Adrenal gland (tissue), 12 donors: ENCODE measurements around the gene IL3. TPM values are rescaled to one million over a fixed set of nuclear protein-coding genes. Genes with fewer than 3 reads are reported as not detected.

Source experiments
- DNase-seq, 7 donors: peaks; one replicate each; pipeline ENCODE4 v3.0.0-alpha.2; 2019 to 2020
- H3K27ac ChIP-seq, 5 donors: fragments of 200-600 bp; sonication (generic) in 4 of 5; 1 replicate in 3 of 5; 2 replicates in 2 of 5; pipeline versions ENCODE4 v1.5.1 to v1.8.0; 2016 to 2020; ENCODE audit warnings: mild to moderate bottlenecking in 1 of 5
- H3K27me3 ChIP-seq: fragments of 200-600 bp; 2 replicates; pipeline ENCODE4 v1.8.0; 2021
- H3K36me3 ChIP-seq, 2 donors: fragments of 200-600 bp; replicated peaks in 1 of 2; 1 replicate in 1 of 2; 2 replicates in 1 of 2; pipeline versions ENCODE4 v1.5.1 to v1.8.0; 2018 to 2022
- H3K4me1 ChIP-seq, 2 donors: fragments of 200-600 bp; replicated peaks in 1 of 2; 1 replicate in 1 of 2; 2 replicates in 1 of 2; pipeline versions ENCODE4 v1.5.1 to v1.8.0; 2018 to 2021
- H3K4me3 ChIP-seq, 4 donors: fragments of 200-600 bp; sonication (generic) in 3 of 4; one replicate each; pipeline ENCODE4 v1.5.1; 2016 to 2018
- H3K9me3 ChIP-seq, 3 donors: fragments of 200-600 bp; sonication (generic) in 1 of 3; replicated peaks in 1 of 3; 1 replicate in 2 of 3; 2 replicates in 1 of 3; pipeline versions ENCODE4 v1.5.1 to v1.8.0; 2016 to 2021
- CTCF ChIP-seq, 6 experiments: fragments of 450-650 bp in 4 of 6; fragments of 200-600 bp in 2 of 6; sonication (generic) in 1 of 6; IDR thresholded peaks; 1 replicate in 5 of 6; 2 replicates in 1 of 6; pipeline versions ENCODE4 v1.5.1 to v1.8.0; 2016 to 2021; ENCODE audit warnings: antibody characterized with exemption in 6 of 6, mild to moderate bottlenecking in 2 of 6, moderate library complexity in 1 of 6
- POLR2A ChIP-seq, 2 donors: fragments of 450-650 bp; IDR thresholded peaks; one replicate each; pipeline ENCODE4 v1.6.1; 2017; ENCODE audit warnings: antibody characterized with exemption in 2 of 2, mild to moderate bottlenecking in 2 of 2, moderate library complexity in 1 of 2
- WGBS, 4 donors: extraction: QIAGEN DNeasy Blood & Tissue Kit in 2 of 4; methylation state at CpG; one replicate each; pipeline versions ENCODE4 v1.1.5 to v1.1.7; 2013 to 2017; 5-methylcytosine and 5-hydroxymethylcytosine counted together
- intact Hi-C, 2 donors: fragments of 100-400 bp; cut with DNase I; formaldehyde crosslinking; loops; one replicate each; pipeline versions ENCODE4 v1.14.1 to v1.15.0; 2022 to 2023
- polyA plus RNA-seq, 3 donors: library from polyadenylated mRNA; stranded (reverse); fragments of 200-250 nt in 2 of 3; fragments of 350-450 nt in 1 of 3; fragmentation: Illumina TruSeq in 1 of 3; extraction: RNeasy Lipid Tissue Mini Kit (QIAGEN cat#74804) in 1 of 3; gene quantifications; one replicate each; pipeline ENCODE4 v1.2.3, GENCODE V29; 2013 to 2014
- total RNA-seq, 9 donors: library from RNA; depleted of rRNA in 4 of 9; stranded (reverse); fragments of >200 nt in 4 of 9; fragments of 120-200 nt in 1 of 9; fragmentation: NEBNext Ultra II Directional in 1 of 9; extraction: Animal tissue kit (Norgen Biotek cat#: 25700) in 1 of 9; gene quantifications; one replicate each; pipeline versions ENCODE4 v1.1.0 to v1.2.4, GENCODE V29; 2013 to 2023
- donor health status: healthy with polysubstance abuse.
- donor health status: Bipolar disorder and iron deficiency.
- donor health status: DM: yes; HTN: yes; CAD: no.
- donor health status: DM: no; HTN: no; CAD: no.
- donor health status: DM: no; HTN: no; CAD: no.
- donor health status: DM: yes; HTN: yes; CAD: no.

IL3 gene
- total and polyA plus RNA-seq, 12 donors: not detected

GRCh38 chr5:132099905-132100304 is 39.5 kb downstream of the IL3 start:
- H3K9me3 ChIP-seq: no peaks in the 10 kb centered on the region
- peaks cover 8 to 17% of the 10 kb centered on the region in 2 donors for H3K4me1 ChIP-seq
- no peak for DNase-seq
- H3K27ac ChIP-seq: no peak overlapping the region
- H3K27me3 ChIP-seq: no peaks in the 10 kb centered on the region
- TF ChIP-seq POLR2A (IDR thresholded peaks at IDR 0.05) (no peak), CTCF (IDR thresholded peaks at IDR 0.05) (no peak)
- intact Hi-C loops: no loop called here
- 86 to 90% (median 89%) methylated on average over 3 of the region's 3 CpGs for WGBS, 4 donors
- H3K36me3 ChIP-seq: no peaks in the 10 kb centered on the region
- no peak overlapping the region for H3K4me3 ChIP-seq

DNA sequence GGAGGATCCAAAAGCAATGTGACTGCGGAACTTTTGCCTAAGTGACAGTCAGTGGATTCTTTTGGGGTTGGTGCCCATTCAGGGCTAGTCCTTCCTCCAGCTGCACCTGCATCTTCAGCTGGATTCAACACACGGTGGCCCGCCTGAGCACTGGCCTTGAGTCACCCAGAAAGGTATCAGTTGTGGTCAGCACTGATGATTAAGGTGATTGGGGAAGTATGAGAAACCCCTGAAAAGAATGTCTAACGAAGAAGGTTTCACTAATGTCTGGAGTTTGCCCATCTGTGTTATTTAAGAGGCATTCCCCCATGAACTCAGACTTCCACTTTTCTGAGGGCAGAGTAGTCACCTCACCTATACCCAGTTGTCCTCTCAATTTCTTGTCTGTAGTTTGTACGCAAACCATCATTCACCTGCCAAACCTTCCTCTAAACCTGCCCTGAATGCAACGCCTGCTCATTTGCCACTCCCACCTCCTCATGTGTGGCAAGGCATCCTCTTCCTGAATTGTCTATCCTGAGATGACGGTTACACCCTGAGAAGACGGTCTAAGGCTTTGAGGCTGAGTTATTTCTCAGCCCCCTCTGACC is 40.3 kb downstream of the IL3 start:
- no peaks in the 10 kb centered on the region for H3K36me3 ChIP-seq
- no peaks in the 10 kb centered on the region for H3K9me3 ChIP-seq
- 80 to 89% (median 87%) methylated on average over 8 of the region's 8 CpGs for WGBS, 4 donors
- H3K4me3 ChIP-seq: no peak overlapping the region
- intact Hi-C loops: no loop called here
- peaks cover 8 to 17% of the 10 kb centered on the region in 2 donors for H3K4me1 ChIP-seq
- H3K27me3 ChIP-seq: no peaks in the 10 kb centered on the region
- no peak for DNase-seq
- no peak overlapping the region for H3K27ac ChIP-seq
- TF ChIP-seq CTCF (IDR thresholded peaks at IDR 0.05): no peak
- no peak for TF ChIP-seq POLR2A (IDR thresholded peaks at IDR 0.05)

DNA sequence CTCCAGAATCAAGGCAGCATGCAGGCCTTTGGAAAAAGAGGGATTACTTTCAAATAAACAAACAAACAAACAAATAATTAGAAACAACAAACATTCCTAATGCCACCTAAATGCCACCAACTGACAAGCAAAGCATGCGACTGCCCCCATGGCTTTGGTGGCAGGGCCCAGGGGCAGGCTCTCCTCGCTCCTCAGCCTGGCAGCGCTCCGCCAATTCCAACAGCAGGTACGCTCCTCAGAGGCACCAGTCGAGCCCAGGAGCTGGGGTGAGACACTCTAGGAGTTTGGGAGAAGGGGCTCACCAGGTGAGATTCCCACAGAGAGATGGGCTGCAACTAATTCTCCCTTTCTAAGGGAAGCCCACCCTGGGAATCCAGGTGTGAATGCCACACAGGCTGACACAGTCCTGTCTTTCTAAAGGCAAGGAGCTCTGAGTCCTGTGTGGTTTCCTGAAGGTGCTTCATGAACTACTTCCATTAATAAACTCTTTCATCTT is 41.0 kb downstream of the IL3 start:
- Histone ChIP-seq H3K4me1 (peaks cover 8 to 17% of the 10 kb centered on the region in 2 donors), H3K36me3 (no peaks in the 10 kb centered on the region), H3K27ac (no peak overlapping the region), H3K4me3 (no peak overlapping the region), H3K9me3 (no peaks in the 10 kb centered on the region), H3K27me3 (no peaks in the 10 kb centered on the region)
- DNase-seq: no peak
- intact Hi-C loops: no loop called here
- TF ChIP-seq CTCF (IDR thresholded peaks at IDR 0.05) (no peak), POLR2A (IDR thresholded peaks at IDR 0.05) (no peak)
- 96 to 98% (median 97%) methylated on average over 5 to 6 of the region's 6 CpGs for WGBS, 4 donors

DNA sequence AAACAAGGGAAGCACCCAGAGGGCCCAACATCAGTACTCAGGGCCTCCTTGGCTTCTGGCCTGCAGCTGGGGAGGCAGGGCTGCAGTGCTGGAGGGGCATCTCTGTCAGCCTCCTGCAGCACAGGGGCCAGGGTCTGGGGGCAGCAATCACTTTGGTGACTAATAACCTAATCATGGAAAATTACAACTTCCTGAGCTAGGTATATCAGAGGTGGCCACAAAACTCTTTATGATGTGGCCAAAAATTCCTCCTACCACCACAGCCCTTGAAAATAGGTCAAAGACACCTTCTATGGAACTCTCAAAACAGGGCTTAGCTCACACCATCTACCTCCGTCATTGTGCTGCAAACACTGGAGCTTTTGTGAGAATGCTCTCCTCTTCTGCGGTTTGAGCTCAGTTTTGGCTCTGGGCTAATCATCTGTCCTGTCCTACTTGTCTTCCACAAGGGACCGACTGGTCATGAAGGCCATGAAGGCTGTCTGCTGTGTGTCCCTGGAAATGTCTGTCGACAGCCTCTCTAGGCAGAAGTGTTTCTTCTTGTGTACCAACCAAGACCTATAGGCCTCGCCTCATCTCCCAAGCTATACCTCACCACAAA is 41.7 kb downstream of the IL3 start:
- no peaks in the 10 kb centered on the region for H3K36me3 ChIP-seq
- intact Hi-C loops: no loop called here
- TF ChIP-seq POLR2A (IDR thresholded peaks at IDR 0.05) (no peak), CTCF (IDR thresholded peaks at IDR 0.05) (no peak)
- no peak overlapping the region for H3K4me3 ChIP-seq
- H3K4me1 ChIP-seq: peaks cover 8 to 17% of the 10 kb centered on the region in 2 donors
- no peak for DNase-seq
- no peak overlapping the region for H3K27ac ChIP-seq
- H3K27me3 ChIP-seq: no peaks in the 10 kb centered on the region
- no peaks in the 10 kb centered on the region for H3K9me3 ChIP-seq
- 80 to 88% (median 84%) methylated on average over 5 of the region's 5 CpGs for WGBS, 4 donors
